ENCODE measurements around the gene OLFML2A.
A peak's percentile ranks its signal among the peaks of the same experiment; 100 is the strongest.

OLFML2A gene

DNA sequence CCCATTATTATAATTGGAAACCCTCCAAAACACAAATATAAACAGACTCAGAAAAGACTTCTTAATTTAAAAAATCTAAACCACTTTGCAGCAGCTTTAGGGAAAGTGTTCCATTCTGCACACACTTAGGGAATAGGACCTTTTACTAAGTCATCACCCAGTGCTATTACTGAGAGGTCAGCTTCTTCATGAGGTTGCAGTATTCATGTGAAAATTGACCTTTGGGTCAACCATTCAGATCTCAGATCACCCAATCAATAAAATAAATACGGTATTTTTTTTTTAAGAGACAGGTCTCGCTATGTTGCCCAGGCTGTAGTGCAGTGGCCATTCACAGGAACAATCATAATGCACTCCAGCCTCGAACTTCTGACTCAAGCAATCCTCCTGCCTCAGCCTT lies 27.6 kb upstream of the OLFML2A start:
- H3K9me3 ChIP-seq (ENCODE audit: control insufficient read depth, insufficient read depth, low read length) = no peaks in the 10 kb centered on the region
- no peaks in the 10 kb centered on the region for H3K27me3 ChIP-seq (ENCODE audit: control insufficient read depth, insufficient read depth, low read length)
- H3K9ac ChIP-seq (ENCODE audit: low read depth, low read length) = no peak overlapping the region
- H3K4me1 ChIP-seq (ENCODE audit: control insufficient read depth, insufficient read depth, low read length) = peaks cover 16% of the 10 kb centered on the region
- no peaks in the 10 kb centered on the region for H3K36me3 ChIP-seq (ENCODE audit: control insufficient read depth, insufficient read depth, low read length)
- H3K4me3 ChIP-seq (ENCODE audit: low read depth, low read length) = no peak overlapping the region

DNA sequence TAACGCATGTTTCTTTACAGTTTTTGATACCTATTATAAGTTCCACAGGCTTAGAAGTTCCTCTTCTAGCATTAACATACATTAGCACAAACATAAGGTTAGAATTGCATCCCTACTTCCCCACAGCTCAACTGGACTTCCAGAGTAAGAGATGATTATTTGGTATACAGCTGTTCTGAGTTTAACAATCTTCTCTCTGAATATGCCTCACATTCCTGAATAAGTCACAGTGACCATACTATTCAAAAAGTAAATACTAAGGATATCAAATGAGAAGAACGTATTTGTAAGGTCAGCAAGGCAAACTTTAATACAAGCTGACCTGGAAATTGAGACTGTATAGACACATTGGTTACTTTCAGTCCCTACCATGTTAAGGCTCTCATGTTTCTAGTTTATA lies 27.2 kb upstream of the OLFML2A start:
- Histone ChIP-seq H3K4me1 (ENCODE audit: control insufficient read depth, insufficient read depth, low read length) (peaks cover 21% of the 10 kb centered on the region), H3K4me3 (ENCODE audit: low read depth, low read length) (no peak overlapping the region), H3K9ac (ENCODE audit: low read depth, low read length) (no peak overlapping the region), H3K9me3 (ENCODE audit: control insufficient read depth, insufficient read depth, low read length) (no peaks in the 10 kb centered on the region), H3K36me3 (ENCODE audit: control insufficient read depth, insufficient read depth, low read length) (no peaks in the 10 kb centered on the region), H3K27me3 (ENCODE audit: control insufficient read depth, insufficient read depth, low read length) (no peaks in the 10 kb centered on the region)

DNA sequence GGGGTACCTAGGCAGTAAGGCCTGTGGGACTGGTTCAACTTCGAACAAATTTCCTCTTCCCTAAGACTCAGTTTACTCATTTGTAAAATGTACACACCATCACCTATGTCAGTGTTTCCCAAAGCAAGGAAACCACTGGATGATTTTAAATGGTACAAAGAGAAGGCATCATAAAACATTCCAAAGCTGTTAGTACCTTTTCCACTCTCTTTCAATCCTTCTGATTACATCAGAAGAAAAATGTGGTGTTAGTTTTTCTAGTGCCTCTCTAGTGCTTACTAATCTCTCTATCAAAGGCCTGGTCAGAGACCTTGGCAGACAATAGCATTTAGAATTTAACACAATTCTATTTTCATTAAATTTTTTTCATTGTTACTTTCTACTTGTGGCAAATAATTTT lies 24.0 kb upstream of the OLFML2A start:
- H3K27me3 ChIP-seq (ENCODE audit: control insufficient read depth, insufficient read depth, low read length) = peaks cover 2% of the 10 kb centered on the region
- H3K4me1 ChIP-seq (ENCODE audit: control insufficient read depth, insufficient read depth, low read length) = peaks cover 43% of the 10 kb centered on the region
- H3K36me3 ChIP-seq (ENCODE audit: control insufficient read depth, insufficient read depth, low read length) = no peaks in the 10 kb centered on the region
- no peak overlapping the region for H3K9ac ChIP-seq (ENCODE audit: low read depth, low read length)
- no peak overlapping the region for H3K4me3 ChIP-seq (ENCODE audit: low read depth, low read length)
- no peaks in the 10 kb centered on the region for H3K9me3 ChIP-seq (ENCODE audit: control insufficient read depth, insufficient read depth, low read length)

DNA sequence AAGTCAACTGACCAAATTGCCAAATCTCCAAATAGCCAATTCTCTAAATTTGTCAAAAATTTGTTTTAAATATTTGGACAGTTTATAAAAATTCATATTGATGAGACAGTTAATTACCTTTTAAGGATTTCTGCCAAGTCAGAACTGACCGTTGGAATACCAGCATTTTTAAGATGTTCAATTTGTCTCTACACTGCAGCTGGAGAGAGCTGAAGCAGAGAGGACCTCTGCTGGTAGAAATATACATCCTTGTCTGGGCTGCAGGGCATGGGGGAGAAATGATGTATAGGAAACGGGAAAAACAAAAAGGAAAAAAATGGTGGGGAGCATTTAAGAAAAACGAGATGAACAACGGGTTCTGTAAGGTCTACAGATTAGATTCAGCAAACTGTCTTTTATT lies 22.6 kb upstream of the OLFML2A start:
- Histone ChIP-seq H3K4me1 (ENCODE audit: control insufficient read depth, insufficient read depth, low read length) (peaks cover 54% of the 10 kb centered on the region), H3K27me3 (ENCODE audit: control insufficient read depth, insufficient read depth, low read length) (peaks cover 2% of the 10 kb centered on the region), H3K4me3 (ENCODE audit: low read depth, low read length) (no peak overlapping the region), H3K36me3 (ENCODE audit: control insufficient read depth, insufficient read depth, low read length) (no peaks in the 10 kb centered on the region), H3K9me3 (ENCODE audit: control insufficient read depth, insufficient read depth, low read length) (no peaks in the 10 kb centered on the region), H3K9ac (ENCODE audit: low read depth, low read length) (no peak overlapping the region)

DNA sequence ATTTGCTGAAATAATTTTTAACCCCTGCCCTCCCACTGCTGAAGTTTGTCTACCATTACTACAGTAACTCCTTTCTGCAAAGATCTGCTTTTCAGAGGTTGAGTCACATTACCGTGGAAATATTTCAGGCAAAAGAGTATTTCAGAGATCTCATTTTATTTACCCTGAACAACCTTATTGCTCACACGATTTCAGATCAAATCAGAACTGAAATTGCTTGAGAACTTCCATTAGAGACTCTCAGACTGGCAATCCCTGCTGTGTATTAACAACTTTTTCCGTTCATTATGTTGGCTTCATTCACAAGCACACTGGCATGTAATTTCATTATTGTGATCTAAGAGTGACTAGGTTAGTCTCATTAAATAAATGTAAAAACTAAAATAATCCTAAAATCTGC lies 21.9 kb upstream of the OLFML2A start:
- Histone ChIP-seq H3K9me3 (ENCODE audit: control insufficient read depth, insufficient read depth, low read length) (no peaks in the 10 kb centered on the region), H3K36me3 (ENCODE audit: control insufficient read depth, insufficient read depth, low read length) (no peaks in the 10 kb centered on the region), H3K9ac (ENCODE audit: low read depth, low read length) (no peak overlapping the region), H3K4me1 (ENCODE audit: control insufficient read depth, insufficient read depth, low read length) (peaks cover 58% of the 10 kb centered on the region), H3K27me3 (ENCODE audit: control insufficient read depth, insufficient read depth, low read length) (peaks cover 2% of the 10 kb centered on the region), H3K4me3 (ENCODE audit: low read depth, low read length) (no peak overlapping the region)

DNA sequence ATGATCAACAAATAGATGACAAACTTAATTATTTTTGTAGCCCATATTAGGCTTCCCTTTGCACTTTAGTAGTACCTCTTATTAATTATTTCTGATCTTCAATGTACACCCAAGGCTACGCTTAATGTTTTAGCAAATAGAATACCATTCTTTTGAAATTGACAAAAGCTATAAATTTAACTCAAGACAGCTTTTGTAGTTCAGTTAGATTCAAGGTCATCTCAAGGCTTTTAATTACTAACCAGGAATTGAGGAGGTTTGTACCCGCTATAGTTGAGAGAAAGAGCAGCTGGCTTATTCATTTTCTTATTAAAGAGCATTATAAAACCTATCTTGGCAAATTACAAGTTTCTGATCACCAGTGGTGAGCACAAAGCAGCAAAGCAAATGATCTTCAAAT lies 20.9 kb upstream of the OLFML2A start:
- no peak overlapping the region for H3K9ac ChIP-seq (ENCODE audit: low read depth, low read length)
- H3K9me3 ChIP-seq (ENCODE audit: control insufficient read depth, insufficient read depth, low read length) = no peaks in the 10 kb centered on the region
- no peak overlapping the region for H3K4me3 ChIP-seq (ENCODE audit: low read depth, low read length)
- no peaks in the 10 kb centered on the region for H3K36me3 ChIP-seq (ENCODE audit: control insufficient read depth, insufficient read depth, low read length)
- peaks cover 2% of the 10 kb centered on the region for H3K27me3 ChIP-seq (ENCODE audit: control insufficient read depth, insufficient read depth, low read length)
- H3K4me1 ChIP-seq (ENCODE audit: control insufficient read depth, insufficient read depth, low read length) = peaks cover 66% of the 10 kb centered on the region

DNA sequence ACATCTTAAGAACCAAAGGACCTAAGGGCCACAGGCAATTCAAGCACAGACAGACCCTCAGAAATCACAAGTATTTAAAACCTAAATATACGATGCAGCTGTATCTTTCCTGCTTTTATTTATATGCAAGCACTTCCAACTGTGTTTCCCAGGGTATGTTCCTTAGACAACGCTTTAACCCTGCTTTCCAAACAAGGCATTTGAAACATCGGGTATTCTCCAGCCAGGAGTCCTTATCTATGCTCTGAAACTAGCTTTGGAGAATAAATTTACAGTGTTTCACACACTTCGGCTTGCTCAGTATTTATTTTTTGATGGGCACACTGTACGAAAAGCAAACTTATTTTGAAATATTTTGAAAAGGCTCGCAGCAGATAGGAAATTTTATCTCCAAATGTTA lies 19.3 kb upstream of the OLFML2A start:
- peaks cover 79% of the 10 kb centered on the region for H3K4me1 ChIP-seq (ENCODE audit: control insufficient read depth, insufficient read depth, low read length)

DNA sequence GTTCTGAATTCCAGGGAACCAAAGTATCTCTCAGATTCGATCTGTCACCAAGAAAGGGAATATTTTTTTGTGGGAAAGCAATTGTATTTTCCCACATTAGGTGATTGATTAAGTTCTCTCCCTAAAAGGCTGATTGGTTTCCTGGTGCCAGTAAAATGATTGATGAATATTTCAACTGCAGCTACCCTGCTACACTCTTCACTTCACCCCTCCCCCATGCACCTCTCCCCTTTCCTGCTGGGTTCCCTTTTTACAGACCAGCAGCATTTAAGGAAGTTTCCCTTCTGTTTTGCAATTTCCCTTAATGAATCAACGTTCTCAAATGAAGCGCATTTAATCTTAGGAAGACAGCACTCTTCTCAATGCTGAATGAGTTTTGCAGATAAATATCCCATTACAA lies 18.9 kb upstream of the OLFML2A start:
- H3K4me1 ChIP-seq (ENCODE audit: control insufficient read depth, insufficient read depth, low read length) = peaks cover 79% of the 10 kb centered on the region
- H3K27me3 ChIP-seq (ENCODE audit: control insufficient read depth, insufficient read depth, low read length) = peaks cover 4% of the 10 kb centered on the region
- peak overlapping the region; percentile 14 for H3K4me3 ChIP-seq (ENCODE audit: low read depth, low read length)
- no peaks in the 10 kb centered on the region for H3K36me3 ChIP-seq (ENCODE audit: control insufficient read depth, insufficient read depth, low read length)
- H3K9me3 ChIP-seq (ENCODE audit: control insufficient read depth, insufficient read depth, low read length) = no peaks in the 10 kb centered on the region
- H3K9ac ChIP-seq (ENCODE audit: low read depth, low read length) = no peak overlapping the region

More for the DNA sequence above, 19.3 kb upstream of the OLFML2A start:
- H3K9ac ChIP-seq (ENCODE audit: low read depth, low read length) = no peak overlapping the region
- H3K36me3 ChIP-seq (ENCODE audit: control insufficient read depth, insufficient read depth, low read length) = no peaks in the 10 kb centered on the region
- peaks cover 2% of the 10 kb centered on the region for H3K27me3 ChIP-seq (ENCODE audit: control insufficient read depth, insufficient read depth, low read length)
- peak overlapping the region; percentile 14 for H3K4me3 ChIP-seq (ENCODE audit: low read depth, low read length)
- H3K9me3 ChIP-seq (ENCODE audit: control insufficient read depth, insufficient read depth, low read length) = no peaks in the 10 kb centered on the region

DNA sequence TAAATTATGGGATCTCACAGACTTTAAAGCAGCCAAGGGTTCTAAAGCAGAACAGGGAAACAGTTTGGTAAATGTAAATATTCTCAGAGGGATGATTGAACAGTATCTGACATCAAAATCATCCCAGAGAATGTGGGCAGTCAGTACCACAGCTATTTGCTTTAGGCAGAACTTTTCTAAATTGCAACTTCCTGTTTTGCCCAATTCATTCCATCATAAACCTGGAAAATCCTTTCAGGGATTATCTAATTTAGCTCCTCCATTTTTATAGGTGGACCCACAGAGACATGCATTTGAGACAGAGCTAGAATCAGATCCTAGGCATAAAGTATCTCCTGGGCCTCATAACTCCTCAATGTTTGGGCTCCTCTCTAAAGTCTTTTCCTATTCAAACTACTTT lies 18.2 kb upstream of the OLFML2A start:
- no peak overlapping the region for H3K4me3 ChIP-seq (ENCODE audit: low read depth, low read length)
- H3K27me3 ChIP-seq (ENCODE audit: control insufficient read depth, insufficient read depth, low read length) = peaks cover 6% of the 10 kb centered on the region
- H3K36me3 ChIP-seq (ENCODE audit: control insufficient read depth, insufficient read depth, low read length) = no peaks in the 10 kb centered on the region
- H3K9me3 ChIP-seq (ENCODE audit: control insufficient read depth, insufficient read depth, low read length) = no peaks in the 10 kb centered on the region
- H3K9ac ChIP-seq (ENCODE audit: low read depth, low read length) = no peak overlapping the region
- peaks cover 81% of the 10 kb centered on the region for H3K4me1 ChIP-seq (ENCODE audit: control insufficient read depth, insufficient read depth, low read length)

DNA sequence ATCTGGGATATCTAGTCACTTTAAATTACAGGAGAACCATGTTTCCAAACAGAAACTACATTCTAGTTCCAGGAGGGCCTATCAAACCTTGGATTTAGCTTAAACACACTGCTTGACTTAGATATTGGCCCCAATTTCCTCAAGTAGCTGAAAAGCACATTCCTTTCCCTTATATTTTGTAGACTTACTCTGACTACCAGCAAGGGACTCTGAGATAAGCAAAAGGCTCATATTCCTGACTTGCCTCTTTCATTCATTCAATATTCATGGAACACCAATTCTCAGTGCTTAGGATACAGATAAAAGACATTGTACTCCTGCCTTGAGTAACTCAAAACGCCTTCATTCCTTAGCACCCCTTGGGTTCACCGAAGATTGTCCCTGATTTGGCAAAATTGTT lies 17.6 kb upstream of the OLFML2A start:
- Histone ChIP-seq H3K9me3 (ENCODE audit: control insufficient read depth, insufficient read depth, low read length) (no peaks in the 10 kb centered on the region), H3K27me3 (ENCODE audit: control insufficient read depth, insufficient read depth, low read length) (peaks cover 6% of the 10 kb centered on the region)

DNA sequence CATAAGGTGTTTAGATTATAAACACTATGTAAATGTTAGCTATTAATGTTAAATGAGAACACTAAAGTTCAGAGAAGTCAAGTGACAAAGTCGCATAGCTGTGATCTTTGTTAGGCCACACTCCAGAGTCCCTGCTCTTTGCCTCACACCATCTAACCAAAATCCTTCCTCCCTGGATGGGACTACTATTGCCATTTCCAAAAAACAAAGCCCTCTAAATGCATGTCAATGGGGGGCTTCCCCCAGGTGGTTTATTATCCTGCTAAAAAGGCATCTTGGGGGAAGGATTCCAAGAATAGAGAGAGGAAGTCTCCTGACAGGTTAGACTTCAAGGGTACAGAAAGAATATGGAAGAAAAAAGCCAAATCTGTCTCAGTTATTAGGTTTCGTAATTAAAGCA lies 16.2 kb upstream of the OLFML2A start:
- peaks cover 76% of the 10 kb centered on the region for H3K4me1 ChIP-seq (ENCODE audit: control insufficient read depth, insufficient read depth, low read length)
- H3K9ac ChIP-seq (ENCODE audit: low read depth, low read length) = no peak overlapping the region
- H3K4me3 ChIP-seq (ENCODE audit: low read depth, low read length) = no peak overlapping the region
- no peaks in the 10 kb centered on the region for H3K36me3 ChIP-seq (ENCODE audit: control insufficient read depth, insufficient read depth, low read length)
- peaks cover 6% of the 10 kb centered on the region for H3K27me3 ChIP-seq (ENCODE audit: control insufficient read depth, insufficient read depth, low read length)
- H3K9me3 ChIP-seq (ENCODE audit: control insufficient read depth, insufficient read depth, low read length) = no peaks in the 10 kb centered on the region

More for the DNA sequence above, 17.6 kb upstream of the OLFML2A start:
- Histone ChIP-seq H3K36me3 (ENCODE audit: control insufficient read depth, insufficient read depth, low read length) (no peaks in the 10 kb centered on the region), H3K9ac (ENCODE audit: low read depth, low read length) (no peak overlapping the region), H3K4me1 (ENCODE audit: control insufficient read depth, insufficient read depth, low read length) (peaks cover 77% of the 10 kb centered on the region), H3K4me3 (ENCODE audit: low read depth, low read length) (no peak overlapping the region)

DNA sequence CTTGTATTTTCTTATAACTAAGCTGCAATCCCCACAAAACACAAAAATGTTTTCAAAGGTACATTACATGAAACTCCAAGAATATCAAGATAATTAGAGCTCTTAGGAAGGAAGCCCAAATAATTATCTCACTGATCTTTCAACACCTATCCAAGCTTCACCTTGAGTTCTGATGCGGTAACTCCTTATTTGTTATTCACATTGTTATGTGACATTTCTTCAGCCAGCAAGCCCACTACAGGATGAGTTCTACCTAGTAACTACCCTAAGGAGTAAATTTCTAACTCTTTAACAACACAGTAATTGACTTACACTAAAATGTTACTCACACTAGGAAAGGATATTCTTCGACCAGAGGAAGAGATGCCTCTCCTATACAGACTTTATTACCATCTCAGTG lies 15.7 kb upstream of the OLFML2A start:
- Histone ChIP-seq H3K9me3 (ENCODE audit: control insufficient read depth, insufficient read depth, low read length) (no peaks in the 10 kb centered on the region), H3K4me3 (ENCODE audit: low read depth, low read length) (peak overlapping the region; percentile 6), H3K36me3 (ENCODE audit: control insufficient read depth, insufficient read depth, low read length) (no peaks in the 10 kb centered on the region), H3K27me3 (ENCODE audit: control insufficient read depth, insufficient read depth, low read length) (peaks cover 8% of the 10 kb centered on the region), H3K9ac (ENCODE audit: low read depth, low read length) (no peak overlapping the region), H3K4me1 (ENCODE audit: control insufficient read depth, insufficient read depth, low read length) (peaks cover 77% of the 10 kb centered on the region)

DNA sequence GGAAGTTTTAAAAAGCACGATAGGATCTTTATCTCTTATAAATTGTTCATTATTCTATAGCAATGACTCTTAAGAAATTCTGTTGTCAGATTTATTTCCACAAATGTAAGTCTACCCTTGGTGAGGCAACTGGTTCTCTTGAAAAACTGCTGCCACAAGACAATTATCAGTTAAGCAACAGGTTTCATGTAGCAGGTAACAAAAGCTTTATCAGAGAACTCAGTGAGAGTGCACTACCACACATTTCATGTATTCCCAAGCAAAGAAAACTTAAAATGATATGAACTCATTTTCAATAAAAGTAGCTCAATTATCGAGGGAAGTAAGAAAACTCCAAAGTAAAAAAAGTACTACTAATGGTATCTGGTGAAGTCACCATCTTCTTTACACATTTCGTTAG lies 15.2 kb upstream of the OLFML2A start:
- H3K36me3 ChIP-seq (ENCODE audit: control insufficient read depth, insufficient read depth, low read length) = no peaks in the 10 kb centered on the region
- no peaks in the 10 kb centered on the region for H3K9me3 ChIP-seq (ENCODE audit: control insufficient read depth, insufficient read depth, low read length)
- H3K27me3 ChIP-seq (ENCODE audit: control insufficient read depth, insufficient read depth, low read length) = peaks cover 11% of the 10 kb centered on the region
- H3K4me1 ChIP-seq (ENCODE audit: control insufficient read depth, insufficient read depth, low read length) = peaks cover 77% of the 10 kb centered on the region
- no peak overlapping the region for H3K9ac ChIP-seq (ENCODE audit: low read depth, low read length)
- H3K4me3 ChIP-seq (ENCODE audit: low read depth, low read length) = peak overlapping the region; percentile 6

Measured in iPS-15b (cell line).